GM12872 (cell line): ENCODE measurements around the gene FYB1.

Experiments used
- CTCF ChIP-seq: IDR thresholded peaks from 3 replicates; pipeline ENCODE4 v1.5.1; 2011; ENCODE audit warnings: low read depth, mild to moderate bottlenecking, low read length, moderate library complexity; ENCODE audit not compliant: insufficient read depth

Gene FYB1

GRCh38 chr5:39092581-39093351, 126.6 kb downstream of the FYB1 start:
- no peak for TF ChIP-seq CTCF

DNA sequence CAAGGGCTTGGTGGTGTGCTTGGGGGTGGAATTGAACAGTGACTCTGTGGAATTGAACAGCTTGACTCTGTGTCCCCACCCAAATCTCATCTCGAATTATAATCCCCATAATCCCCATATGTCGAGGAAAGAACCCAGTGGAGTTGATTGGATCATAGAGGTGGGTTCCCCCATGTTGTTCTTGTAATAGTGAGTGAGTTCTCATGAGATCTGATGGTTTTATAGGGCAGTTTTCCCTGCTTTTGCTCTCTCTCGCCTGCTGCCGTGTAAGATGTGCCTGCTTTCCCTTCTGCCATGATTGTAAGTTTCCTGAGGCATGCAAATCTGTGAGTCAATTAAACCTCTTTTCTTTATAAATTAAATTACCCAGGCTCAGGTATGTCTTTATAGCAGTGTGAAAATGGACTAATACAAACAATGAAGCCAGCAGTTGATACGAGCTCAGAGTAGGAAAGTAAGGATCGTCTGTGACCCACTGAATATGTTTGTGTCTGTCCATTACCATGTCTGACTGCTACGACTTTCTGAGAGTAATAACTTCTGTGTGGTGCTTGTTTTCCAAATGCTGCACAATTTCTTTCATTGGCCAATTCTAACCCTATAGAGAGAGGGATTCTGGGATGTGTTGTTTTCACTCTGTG, 127.3 kb downstream of the FYB1 start:
- no peak for TF ChIP-seq CTCF

DNA sequence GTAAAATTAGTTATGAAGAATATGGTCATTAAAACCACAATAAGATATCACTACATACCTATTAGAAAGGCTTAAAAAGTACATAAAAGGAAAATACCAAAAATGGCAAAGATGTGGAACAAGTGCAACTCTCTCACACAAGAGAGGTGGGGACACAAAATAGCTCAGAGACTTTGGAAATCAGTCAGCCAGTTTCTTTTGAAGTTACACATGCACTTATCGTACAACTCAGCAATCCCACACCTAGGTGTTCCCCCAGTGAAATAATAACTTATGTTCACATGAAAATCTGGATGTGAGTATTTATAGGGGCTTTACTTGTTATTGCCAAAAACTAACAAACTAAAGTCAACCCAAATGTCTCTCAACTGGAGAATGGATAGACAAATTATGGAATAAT, 135.4 kb downstream of the FYB1 start:
- no peak for TF ChIP-seq CTCF

DNA sequence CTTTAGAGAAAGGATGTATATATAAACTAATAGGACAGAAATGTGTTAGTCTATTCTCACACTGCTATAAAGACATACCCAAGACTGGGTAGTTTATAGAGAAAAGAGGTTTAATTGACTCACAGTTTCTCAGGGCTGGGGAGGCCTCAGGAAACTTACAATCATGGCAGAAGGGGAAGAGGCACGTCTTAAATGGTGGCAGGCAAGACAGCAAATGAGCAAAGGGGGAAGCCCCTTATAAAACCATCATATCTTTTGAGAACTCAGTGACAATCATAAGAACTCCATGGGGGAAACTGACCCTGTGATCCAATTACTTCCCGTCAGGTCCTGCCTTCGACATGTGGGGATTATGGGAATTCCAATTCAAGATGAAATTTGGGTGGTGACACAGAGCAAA, 136.4 kb downstream of the FYB1 start:
- no peak for TF ChIP-seq CTCF

DNA sequence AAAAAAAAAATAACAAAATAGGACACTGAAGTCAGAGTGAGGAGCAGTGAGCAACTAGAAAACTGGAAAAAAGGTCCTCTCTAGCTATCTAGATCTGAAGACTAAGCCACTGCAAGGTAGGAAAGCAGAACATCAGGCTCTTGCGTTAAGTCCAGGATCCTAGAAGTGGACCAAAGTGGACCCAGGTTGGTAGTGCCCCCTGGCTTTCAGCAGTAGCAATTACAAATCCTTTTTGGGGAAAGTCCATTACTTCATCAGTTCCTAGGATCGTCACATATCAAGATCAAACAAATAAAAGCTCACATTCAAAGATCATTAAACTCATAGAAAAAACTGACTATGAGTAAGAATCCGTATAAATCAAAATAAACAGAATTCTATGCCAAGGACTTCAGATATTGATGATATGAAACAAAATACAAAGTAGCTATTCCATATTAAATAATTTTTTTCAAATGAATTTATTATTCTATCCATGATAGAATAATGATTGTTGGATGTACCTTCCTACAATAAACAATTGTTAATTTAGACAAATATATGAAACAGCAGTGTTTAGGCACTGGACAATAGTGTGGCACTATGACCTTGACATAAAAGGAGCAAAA, 138.7 kb downstream of the FYB1 start:
- TF ChIP-seq CTCF: peak; percentile 85

GRCh38 chr5:39080168-39080567, 139.2 kb downstream of the FYB1 start:
- no peak for TF ChIP-seq CTCF

DNA sequence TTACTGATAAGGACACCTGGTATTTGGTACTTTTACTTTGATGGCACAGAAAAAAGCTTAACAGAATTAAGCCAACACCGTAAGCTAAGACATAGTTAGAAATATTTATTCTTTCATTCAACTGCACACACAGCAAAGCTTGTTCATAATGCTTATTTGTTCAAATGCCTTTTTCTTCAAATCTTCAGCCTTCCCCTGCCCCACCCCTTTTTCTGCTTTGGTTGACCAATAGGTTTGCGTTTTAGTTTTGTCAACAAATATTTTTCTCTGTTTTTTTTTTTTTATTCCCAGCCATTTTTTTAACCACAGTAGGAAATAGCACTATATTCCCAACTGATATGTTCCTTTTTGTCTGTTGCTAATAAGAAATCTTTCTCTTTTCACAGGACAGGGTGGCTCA, 140.2 kb downstream of the FYB1 start:
- TF ChIP-seq CTCF: no peak
